Measurements from ENCODE around the gene RGS17. TPM values are rescaled to one million over a fixed set of nuclear protein-coding genes. Genes with fewer than 3 reads are reported as not detected.

RGS17 gene
- total and polyA plus RNA-seq, 2 of the 13 experiments (the other 11 are each of a cell fraction or from before 2014, with no cell fraction given): 0.04 TPM; not detected in 1

GRCh38 chr6:152984513-152984872 is 146.6 kb downstream of the RGS17 start (continued):
- no peak for TF ChIP-seq THAP9 (CRISPR knock-in tag; IDR thresholded peaks at IDR 0.05; ENCODE audit: borderline replicate concordance)
- TF ChIP-seq KMT2A (CRISPR knock-in tag; IDR thresholded peaks at IDR 0.05): 0 out of 2 replicates have a peak, but pooled peaks have one; percentile 11
- TF ChIP-seq, protein P1, sequence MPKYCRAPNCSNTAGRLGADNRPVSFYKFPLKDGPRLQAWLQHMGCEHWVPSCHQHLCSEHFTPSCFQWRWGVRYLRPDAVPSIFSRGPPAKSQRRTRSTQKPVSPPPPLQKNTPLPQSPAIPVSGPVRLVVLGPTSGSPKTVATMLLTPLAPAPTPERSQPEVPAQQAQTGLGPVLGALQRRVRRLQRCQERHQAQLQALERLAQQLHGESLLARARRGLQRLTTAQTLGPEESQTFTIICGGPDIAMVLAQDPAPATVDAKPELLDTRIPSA (CRISPR knock-in tag; IDR thresholded peaks at IDR 0.05; ENCODE audit: borderline replicate concordance): no peak
- TF ChIP-seq ERF (CRISPR knock-in tag; IDR thresholded peaks at IDR 0.05): no peak
- no peak for TF ChIP-seq THYN1 (CRISPR knock-in tag; IDR thresholded peaks at IDR 0.05; ENCODE audit: borderline replicate concordance, low read depth)
- no peak for TF ChIP-seq ZNF337 (CRISPR knock-in tag; IDR thresholded peaks at IDR 0.05; ENCODE audit: borderline replicate concordance, low read depth)
- TF ChIP-seq PCBP1 (IDR thresholded peaks at IDR 0.05; ENCODE audit: borderline replicate concordance, low read depth, low read length): no peak
- no peak for TF ChIP-seq LCORL (IDR thresholded peaks at IDR 0.05)
- no peak for TF ChIP-seq LCORL (CRISPR knock-in tag; IDR thresholded peaks at IDR 0.05)
- TF ChIP-seq BHLHE40 (IDR thresholded peaks at IDR 0.05; ENCODE audit: low read length): no peak
- TF ChIP-seq POLR2AphosphoS5 (IDR thresholded peaks at IDR 0.05; ENCODE audit: low read depth, low read length): peak; percentile 33; the same call in 1 of the 2 replicates
- no peak for TF ChIP-seq DPF2 (CRISPR knock-in tag; IDR thresholded peaks at IDR 0.05; ENCODE audit: borderline replicate concordance, low read depth)
- no peak for TF ChIP-seq ZNF24 (IDR thresholded peaks at IDR 0.05)
- TF ChIP-seq ZNF333 (CRISPR knock-in tag; IDR thresholded peaks at IDR 0.05; ENCODE audit: borderline replicate concordance): no peak
- no peak for TF ChIP-seq CBX2 (IDR thresholded peaks at IDR 0.05; ENCODE audit: low read depth, low read length)
- TF ChIP-seq CBX2 (CRISPR knock-in tag; IDR thresholded peaks at IDR 0.05; ENCODE audit: low read depth): no peak
- 0 out of 2 replicates have a peak, but pooled peaks have one; percentile 17 for TF ChIP-seq DNMT3B (CRISPR knock-in tag; conservative IDR thresholded peaks at IDR 0.05)
- no peak; the same call in 1 of the 2 replicates for TF ChIP-seq CHD4 (IDR thresholded peaks at IDR 0.05; ENCODE audit: borderline replicate concordance, low read length)
- no peak for TF ChIP-seq ZNF607 (CRISPR knock-in tag; IDR thresholded peaks at IDR 0.05; ENCODE audit: borderline replicate concordance)
- TF ChIP-seq ZNF580 (CRISPR knock-in tag; IDR thresholded peaks at IDR 0.05; ENCODE audit: borderline replicate concordance, low read depth): no peak
- TF ChIP-seq ZNF180 (CRISPR knock-in tag; IDR thresholded peaks at IDR 0.05; ENCODE audit: borderline replicate concordance, low read depth): no peak
- TF ChIP-seq, protein P2, sequence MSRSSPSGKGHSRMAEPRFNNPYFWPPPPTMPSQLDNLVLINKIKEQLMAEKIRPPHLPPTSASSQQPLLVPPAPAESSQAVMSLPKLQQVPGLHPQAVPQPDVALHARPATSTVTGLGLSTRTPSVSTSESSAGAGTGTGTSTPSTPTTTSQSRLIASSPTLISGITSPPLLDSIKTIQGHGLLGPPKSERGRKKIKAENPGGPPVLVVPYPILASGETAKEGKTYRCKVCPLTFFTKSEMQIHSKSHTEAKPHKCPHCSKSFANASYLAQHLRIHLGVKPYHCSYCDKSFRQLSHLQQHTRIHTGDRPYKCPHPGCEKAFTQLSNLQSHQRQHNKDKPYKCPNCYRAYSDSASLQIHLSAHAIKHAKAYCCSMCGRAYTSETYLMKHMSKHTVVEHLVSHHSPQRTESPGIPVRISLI (CRISPR knock-in tag; IDR thresholded peaks at IDR 0.05; ENCODE audit: borderline replicate concordance): no peak
- no peak for TF ChIP-seq JUN (CRISPR knock-in tag; IDR thresholded peaks at IDR 0.05)
- TF ChIP-seq ZNF124 (CRISPR knock-in tag; IDR thresholded peaks at IDR 0.05): 0 out of 2 replicates have a peak, but pooled peaks have one; percentile 15
- peak; percentile 12; the same call in 1 of the 2 replicates for TF ChIP-seq TGIF2 (CRISPR knock-in tag; IDR thresholded peaks at IDR 0.05)
- no peak for TF ChIP-seq MBNL3 (CRISPR knock-in tag; conservative IDR thresholded peaks at IDR 0.05)
- peak; percentile 13; the same call in 1 of the 2 replicates for TF ChIP-seq MIXL1 (CRISPR knock-in tag; IDR thresholded peaks at IDR 0.05)
- TF ChIP-seq ZNF205 (CRISPR knock-in tag; IDR thresholded peaks at IDR 0.05): no peak
- 0 out of 2 replicates have a peak, but pooled peaks have one; percentile 19 for TF ChIP-seq ZNF614 (CRISPR knock-in tag; IDR thresholded peaks at IDR 0.05; ENCODE audit: borderline replicate concordance)
- no peak for TF ChIP-seq ZNF530 (CRISPR knock-in tag; IDR thresholded peaks at IDR 0.05; ENCODE audit: low read depth)
